AG04450 (cell line): ENCODE measurements around the gene MED12L. TPM values are rescaled to one million over a fixed set of nuclear protein-coding genes. Genes with fewer than 3 reads are reported as not detected.
"Not testable (repeated sequence)": the region's sequence is repeated elsewhere in the genome, so short reads cannot be mapped to it uniquely, and the experiment has no call there.

ENCODE experiments used
- CTCF ChIA-PET: fragments of 300-600, 350-600 bp; formaldehyde crosslinking; extraction: SDS; loops from one replicate; lab custom pipeline; 2022; ENCODE audit warnings: antibody characterized with exemption, inconsistent platforms; lab: Charles Lee
- POLR2A ChIA-PET: fragments of 350-600 bp; formaldehyde crosslinking; extraction: SDS; loops from one replicate; lab custom pipeline; 2021; ENCODE audit warnings: antibody characterized with exemption, inconsistent platforms; lab: Yijun Ruan, JAX
- DNase-seq: peaks from one replicate; pipeline ENCODE4 v3.0.0-alpha.2; 2011; ENCODE audit warnings: low read depth, low spot score
- H3K27ac ChIP-seq: one replicate; pipeline ENCODE4 v1.5.1; 2012; ENCODE audit warnings: low read depth, low read length, control low read depth
- H3K27me3 ChIP-seq: one replicate; pipeline ENCODE4 v1.6.0; 2012; ENCODE audit warnings: low read length; ENCODE audit not compliant: control insufficient read depth, insufficient read depth
- H3K4me3 ChIP-seq: 2 replicates; pipeline ENCODE4 v1.5.1; 2011; ENCODE audit warnings: mild to moderate bottlenecking, low read depth, low read length, control low read depth
- H3K9me3 ChIP-seq: 2 replicates; pipeline ENCODE4 v1.5.1; 2012; ENCODE audit warnings: low read length; ENCODE audit not compliant: control insufficient read depth, insufficient read depth
- CTCF ChIP-seq: IDR thresholded peaks from 2 replicates; pipeline ENCODE4 v1.5.1; 2011; ENCODE audit warnings: low read depth, low read length, control low read depth, inconsistent platforms
- polyA plus RNA-seq: library from polyadenylated mRNA; depleted of rRNA; stranded (reverse); fragments of >200 nt; gene quantifications from 2 replicates; pipeline ENCODE4 v1.2.3, GENCODE V29; 2011

Gene MED12L
- polyA plus RNA-seq, 1 experiment: 0.26 TPM

GRCh38 chr3:151052346-151052745 is 33.1 kb upstream of the MED12L start:
- Histone ChIP-seq H3K9me3 (no peaks in the 10 kb centered on the region), H3K4me3 (no peak overlapping the region), H3K27ac (no peak overlapping the region), H3K27me3 (peaks cover 2% of the 10 kb centered on the region)
- CTCF ChIA-PET: no interaction called here
- no peak for TF ChIP-seq CTCF
- no peak for DNase-seq
- POLR2A ChIA-PET: no interaction called here

- TF ChIP-seq CTCF: no peak
- Histone ChIP-seq H3K27me3 (peaks cover 5% of the 10 kb centered on the region), H3K4me3 (no peak overlapping the region), H3K27ac (no peak overlapping the region), H3K9me3 (no peaks in the 10 kb centered on the region)
- DNase-seq: no peak
- CTCF ChIA-PET: no interaction called here
- POLR2A ChIA-PET: no interaction called here
These were observed 32.7 kb upstream of the MED12L start for GRCh38 chr3:151052756-151053155.

GRCh38 chr3:151058740-151059139 is 26.7 kb upstream of the MED12L start:
- ChIA-PET CTCF (no interaction called here), POLR2A (no interaction called here)
- Histone ChIP-seq H3K27me3 (peaks cover 11% of the 10 kb centered on the region), H3K4me3 (no peak overlapping the region), H3K27ac (no peak overlapping the region), H3K9me3 (no peaks in the 10 kb centered on the region)
- DNase-seq: no peak
- TF ChIP-seq CTCF: no peak

- DNase-seq: no peak
- H3K9me3 ChIP-seq: no peaks in the 10 kb centered on the region
- H3K4me3 ChIP-seq: no peak overlapping the region
- H3K27ac ChIP-seq: no peak overlapping the region
- H3K27me3 ChIP-seq: peaks cover 10% of the 10 kb centered on the region
- TF ChIP-seq CTCF: no peak
- CTCF ChIA-PET: no interaction called here
- POLR2A ChIA-PET: no interaction called here
These were observed 22.9 kb upstream of the MED12L start for GRCh38 chr3:151062611-151063010.

GRCh38 chr3:151067158-151067557 is 18.3 kb upstream of the MED12L start:
- Histone ChIP-seq H3K27me3 (peaks cover 8% of the 10 kb centered on the region), H3K27ac (no peak overlapping the region), H3K4me3 (no peak overlapping the region), H3K9me3 (no peaks in the 10 kb centered on the region)
- no peak for DNase-seq
- no peak for TF ChIP-seq CTCF
- CTCF ChIA-PET: no interaction called here
- POLR2A ChIA-PET: no interaction called here

GRCh38 chr3:151072842-151073241 is 12.6 kb upstream of the MED12L start:
- POLR2A ChIA-PET: not testable (repeated sequence)

More at GRCh38 chr3:151072842-151073241, 12.6 kb upstream of the MED12L start:
- CTCF ChIA-PET: interaction anchor here (1.2 kb wide), 1 partner anchor 13 kb away, joined by 3 read pairs; the partner anchor contains the start of gene MED12L
- H3K27me3 ChIP-seq: peaks cover 13% of the 10 kb centered on the region
- H3K4me3 ChIP-seq, H3K27ac ChIP-seq, DNase-seq, H3K9me3 ChIP-seq: not testable (repeated sequence)
